ENCODE data around the gene ATG14.
"Not testable (repeated sequence)": the region's sequence is repeated elsewhere in the genome, so short reads cannot be mapped to it uniquely, and the experiment has no call there.

ATG14 gene

DNA sequence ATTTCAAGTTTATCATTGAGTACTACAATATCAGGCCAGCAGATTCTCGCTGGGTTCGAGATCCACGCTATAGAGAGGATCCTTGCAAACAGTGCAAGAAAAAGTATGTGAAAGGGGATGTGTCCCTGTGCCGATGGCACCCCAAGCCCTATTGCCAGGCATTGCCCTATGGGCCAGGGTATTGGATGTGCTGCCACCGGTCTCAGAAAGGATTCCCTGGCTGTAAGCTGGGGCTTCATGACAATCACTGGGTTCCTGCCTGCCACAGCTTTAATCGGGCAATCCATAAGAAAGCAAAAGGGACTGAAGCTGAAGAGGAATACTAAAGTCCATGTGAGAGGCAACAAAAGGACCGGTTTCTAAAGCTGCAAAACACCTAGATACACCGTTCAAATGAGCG, 59.4 kb downstream of the ATG14 start:
- no peak for DNase-seq (ENCODE audit: low read depth in 2 of 2, low spot score in 1 of 2)

DNA sequence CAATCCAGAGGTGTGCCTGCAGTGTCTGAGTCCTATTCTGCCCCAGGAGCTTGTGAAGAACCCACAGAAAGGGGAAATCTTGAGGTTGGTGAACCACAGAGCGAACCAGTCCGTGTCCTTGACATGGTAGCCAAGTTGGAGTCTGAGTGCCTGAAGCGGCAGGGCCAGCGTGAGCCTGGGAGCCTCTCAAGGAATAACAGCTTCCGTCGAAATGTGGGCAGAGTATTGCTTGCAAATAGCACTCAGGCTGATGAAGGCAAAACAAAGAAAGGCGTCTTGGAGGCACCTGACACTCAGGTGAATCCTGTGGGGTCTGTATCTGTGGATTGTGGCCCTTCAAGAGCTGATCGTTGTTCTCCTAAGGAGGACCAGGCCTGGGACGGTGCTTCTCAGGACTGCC, 60.5 kb downstream of the ATG14 start:
- no peak for DNase-seq (ENCODE audit: low read depth in 2 of 2, low spot score in 1 of 2)

DNA sequence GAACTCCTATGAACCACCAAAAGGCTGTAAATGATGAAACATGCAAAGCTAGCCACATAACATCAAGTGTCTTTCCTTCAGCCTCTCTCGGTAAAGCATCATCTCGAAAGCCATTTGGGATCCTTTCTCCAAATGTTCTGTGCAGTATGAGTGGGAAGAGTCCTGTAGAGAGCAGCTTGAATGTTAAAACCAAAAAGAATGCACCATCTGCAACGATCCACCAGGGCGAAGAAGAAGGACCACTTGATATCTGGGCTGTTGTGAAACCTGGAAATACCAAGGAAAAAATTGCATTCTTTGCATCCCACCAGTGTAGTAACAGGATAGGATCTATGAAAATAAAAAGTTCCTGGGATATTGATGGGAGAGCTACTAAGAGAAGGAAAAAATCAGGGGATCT, 61.2 kb downstream of the ATG14 start:
- no peak for DNase-seq (ENCODE audit: low read depth in 2 of 2, low spot score in 1 of 2)

DNA sequence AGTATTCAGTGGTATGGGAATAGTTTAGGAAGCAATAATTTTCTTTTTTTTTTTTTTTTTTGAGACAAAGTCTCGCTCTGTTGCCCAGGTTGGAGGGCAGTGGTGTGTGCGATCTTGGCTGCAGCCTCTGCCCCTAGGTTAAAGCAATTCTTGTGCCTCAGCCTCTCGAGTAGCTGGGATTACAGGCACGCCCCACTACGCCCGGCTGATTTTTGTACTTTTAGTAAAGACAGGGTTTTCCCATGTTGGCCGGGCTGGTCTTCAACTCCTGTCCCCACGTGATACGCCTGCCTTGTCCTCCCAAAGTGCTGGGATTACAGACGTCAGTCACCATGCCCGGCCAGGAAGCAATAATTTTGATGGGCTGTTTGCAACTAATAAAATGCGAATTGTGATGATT, 62.1 kb downstream of the ATG14 start:
- DNase-seq (ENCODE audit: low read depth in 2 of 2, low spot score in 1 of 2): no peak

DNA sequence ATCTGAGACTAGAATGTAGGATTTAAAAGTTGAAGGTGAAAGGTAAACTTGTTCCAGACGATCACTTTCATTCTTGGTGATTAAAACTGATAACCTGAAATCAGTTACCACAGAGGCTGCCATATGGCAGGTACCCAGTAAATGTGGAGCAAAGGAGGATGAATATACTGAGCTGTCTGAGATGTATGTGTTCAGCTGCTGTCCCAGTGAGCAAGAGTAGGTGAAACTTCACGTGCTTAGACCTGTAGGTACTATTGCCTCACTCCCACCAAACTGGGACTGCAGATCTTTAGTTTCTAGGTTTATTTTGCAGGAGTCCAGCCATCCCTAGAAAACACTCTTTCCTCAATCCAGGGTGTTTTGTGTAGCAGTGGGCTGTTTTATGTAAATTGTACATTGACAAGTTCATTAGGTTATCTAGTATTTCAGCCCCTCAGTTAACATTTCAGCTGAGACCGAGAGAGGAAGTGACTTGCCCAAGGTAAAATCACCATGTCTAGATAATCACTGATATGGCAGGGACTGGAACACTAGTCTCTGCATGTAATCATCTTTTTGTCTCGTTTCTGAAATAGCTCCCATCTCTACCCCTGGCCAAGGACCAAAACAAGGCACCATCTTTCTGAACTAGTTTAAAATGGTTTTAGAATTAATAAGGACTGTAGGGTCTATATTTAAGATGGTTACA, 62.7 kb downstream of the ATG14 start:
- no peak for DNase-seq (ENCODE audit: low read depth in 2 of 2, low spot score in 1 of 2)

DNA sequence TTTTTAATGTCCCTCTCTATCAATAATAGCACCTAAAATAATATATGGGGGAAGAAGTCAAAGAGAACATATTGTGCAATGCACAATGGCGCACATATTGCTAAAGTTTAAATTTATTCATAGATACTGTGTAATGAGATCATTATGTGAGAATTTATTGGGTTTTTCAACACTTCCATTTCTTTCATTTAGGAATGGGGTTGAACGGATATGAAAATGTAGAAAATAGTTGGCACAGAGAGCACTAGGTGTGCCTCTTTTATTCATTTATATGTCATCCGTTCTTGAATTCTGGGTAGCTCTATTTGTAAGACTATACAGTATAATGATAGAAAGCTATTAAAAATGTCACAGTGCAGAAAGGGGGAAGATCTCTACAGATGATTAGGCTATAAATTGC, 63.9 kb downstream of the ATG14 start:
- DNase-seq (ENCODE audit: low read depth in 2 of 2, low spot score in 1 of 2): no peak

DNA sequence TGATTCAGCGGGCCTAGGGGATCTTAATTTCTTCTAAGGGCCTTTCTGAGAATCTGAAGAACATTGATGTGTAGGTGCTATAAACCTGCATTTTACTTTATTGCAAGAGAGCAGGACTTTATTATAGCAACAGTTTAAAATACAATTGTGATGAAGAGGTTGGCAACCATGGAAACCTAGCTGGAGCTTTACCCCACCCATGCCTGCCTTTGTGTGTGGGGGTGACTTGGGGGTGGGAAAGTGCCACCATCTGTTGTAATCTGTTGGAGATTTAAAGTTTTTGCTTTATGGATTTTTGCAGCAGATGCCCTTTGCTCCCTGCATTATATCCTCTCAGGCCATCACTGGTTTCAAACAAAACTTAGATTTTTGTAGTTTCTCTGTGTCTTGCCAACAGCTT, 64.6 kb downstream of the ATG14 start:
- DNase-seq (ENCODE audit: low read depth in 2 of 2, low spot score in 1 of 2): no peak

DNA sequence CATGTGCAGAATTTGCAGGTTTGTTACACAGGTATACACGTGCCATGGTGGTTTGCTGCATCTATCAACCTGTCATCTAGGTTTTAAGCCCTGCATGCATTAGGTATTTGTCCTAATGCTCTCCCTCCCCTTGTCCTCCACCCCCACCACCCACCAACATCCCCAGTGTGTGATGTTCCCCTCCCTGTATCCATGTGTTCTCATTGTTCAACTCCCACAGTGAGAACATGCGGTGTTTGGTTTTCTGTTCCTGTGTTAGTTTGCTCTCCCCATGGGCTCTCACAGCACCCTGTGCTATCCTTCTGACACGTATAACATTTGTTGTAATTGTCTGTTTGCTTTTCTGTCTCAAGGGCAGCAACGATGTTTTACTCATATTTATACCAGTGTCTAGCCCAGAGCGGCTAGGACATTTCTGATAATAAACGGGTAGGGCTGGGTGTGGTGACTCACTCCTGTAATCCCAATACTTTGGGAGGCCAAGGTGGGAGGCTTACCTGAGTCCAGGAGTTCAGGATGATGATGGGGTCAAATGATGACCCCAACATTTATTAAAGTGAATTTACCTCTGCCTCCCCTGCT, 67.0 kb downstream of the ATG14 start:
- DNase-seq (ENCODE audit: low read depth in 2 of 2, low spot score in 1 of 2): not testable (repeated sequence)

DNA sequence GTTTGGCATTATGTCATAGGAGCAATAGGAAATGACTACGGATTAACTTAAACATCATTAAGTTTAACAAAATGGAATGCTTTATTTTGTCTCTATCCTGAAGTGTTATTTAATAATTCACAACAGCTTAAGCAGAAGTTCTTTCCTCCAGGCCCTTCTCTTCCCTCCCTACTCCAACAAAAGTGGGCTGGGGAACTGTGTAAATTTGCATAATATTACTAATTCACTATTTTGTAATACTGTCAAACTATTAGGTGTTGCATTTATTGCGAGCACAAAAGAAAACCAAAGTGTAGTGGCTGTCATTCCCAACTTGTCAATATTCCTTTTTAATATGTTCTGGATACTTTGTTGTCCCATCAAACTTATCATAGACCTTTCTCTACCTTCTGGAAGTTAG, 69.8 kb downstream of the ATG14 start:
- no peak for DNase-seq (ENCODE audit: low read depth in 2 of 2, low spot score in 1 of 2)

DNA sequence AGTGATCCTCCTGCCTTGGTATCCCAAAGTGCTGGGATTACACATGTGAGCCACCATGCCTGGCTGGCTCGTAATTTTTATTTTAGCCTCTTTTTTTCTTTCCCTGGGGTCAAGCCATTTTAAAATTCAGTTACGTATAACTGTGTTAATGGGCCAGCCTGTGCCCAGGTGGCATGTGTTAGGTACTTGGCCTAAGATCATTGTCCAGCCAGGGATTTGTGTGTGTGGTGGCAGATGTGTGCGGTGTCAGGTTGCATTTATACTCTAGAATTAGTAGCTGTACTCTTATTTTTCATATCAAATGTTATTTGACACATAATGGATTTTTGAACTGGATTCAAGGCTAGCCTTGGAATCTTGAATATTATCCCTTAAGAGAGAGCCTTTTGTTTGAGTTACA, 71.1 kb downstream of the ATG14 start:
- no peak for DNase-seq (ENCODE audit: low read depth in 2 of 2, low spot score in 1 of 2)

DNA sequence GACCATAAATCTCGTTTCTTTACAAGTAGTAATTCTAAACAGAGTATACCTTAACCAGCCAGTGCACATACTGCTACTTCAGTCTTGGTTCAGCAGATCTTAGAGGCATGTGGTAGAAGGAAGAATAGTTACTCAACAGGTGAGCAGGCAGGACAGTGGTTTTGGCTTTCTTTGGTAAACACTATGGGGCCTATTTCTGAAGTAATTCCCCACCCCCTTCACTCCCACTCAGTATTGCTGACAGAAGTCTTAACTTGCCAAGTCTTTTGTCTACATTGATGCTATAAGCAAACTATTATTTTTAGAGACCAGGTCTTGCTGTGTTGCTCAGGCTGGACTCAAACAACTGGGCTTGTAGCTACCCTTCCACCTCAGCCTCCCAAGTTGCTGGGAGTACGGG, 71.9 kb downstream of the ATG14 start:
- DNase-seq (ENCODE audit: low read depth in 2 of 2, low spot score in 1 of 2): no peak

DNA sequence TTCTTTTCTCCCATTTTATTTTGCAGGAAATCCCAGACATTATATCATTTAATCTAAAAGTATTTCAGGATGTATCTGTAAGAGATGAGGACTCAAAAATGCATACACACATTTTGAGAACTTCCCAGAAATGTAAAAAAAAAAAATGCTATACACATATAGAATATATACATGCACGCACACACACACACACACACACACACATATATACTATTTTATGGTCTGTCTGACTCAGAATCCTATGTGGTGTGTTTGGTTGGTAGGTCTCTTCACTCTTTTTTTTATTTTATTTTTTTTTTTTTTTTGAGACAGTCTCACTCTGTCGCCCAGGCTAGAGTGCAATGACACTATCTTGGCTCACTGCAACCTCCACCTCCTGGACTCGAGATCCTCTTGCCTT, 74.9 kb downstream of the ATG14 start:
- DNase-seq (ENCODE audit: low read depth in 2 of 2, low spot score in 1 of 2): no peak

DNA sequence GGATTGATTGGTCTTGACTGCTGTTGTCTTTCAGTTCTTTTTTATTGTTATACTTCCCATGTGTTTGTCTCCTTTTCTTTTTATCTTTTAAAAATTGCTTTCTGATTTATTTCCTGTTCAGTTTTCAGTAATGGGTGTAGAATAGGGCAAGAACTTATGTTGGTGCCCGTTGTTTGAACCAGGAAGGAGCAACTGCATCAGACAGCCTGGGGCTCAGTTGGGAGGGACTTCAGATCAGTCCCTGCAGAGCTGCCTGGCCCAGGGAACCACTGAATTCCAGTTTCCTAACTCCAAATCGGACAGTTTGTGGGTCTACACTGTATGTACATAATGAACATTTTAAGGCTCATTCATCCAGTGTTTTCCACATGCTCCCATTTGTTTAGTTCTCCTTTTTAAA, 75.5 kb downstream of the ATG14 start:
- no peak for DNase-seq (ENCODE audit: low read depth in 2 of 2, low spot score in 1 of 2)

DNA sequence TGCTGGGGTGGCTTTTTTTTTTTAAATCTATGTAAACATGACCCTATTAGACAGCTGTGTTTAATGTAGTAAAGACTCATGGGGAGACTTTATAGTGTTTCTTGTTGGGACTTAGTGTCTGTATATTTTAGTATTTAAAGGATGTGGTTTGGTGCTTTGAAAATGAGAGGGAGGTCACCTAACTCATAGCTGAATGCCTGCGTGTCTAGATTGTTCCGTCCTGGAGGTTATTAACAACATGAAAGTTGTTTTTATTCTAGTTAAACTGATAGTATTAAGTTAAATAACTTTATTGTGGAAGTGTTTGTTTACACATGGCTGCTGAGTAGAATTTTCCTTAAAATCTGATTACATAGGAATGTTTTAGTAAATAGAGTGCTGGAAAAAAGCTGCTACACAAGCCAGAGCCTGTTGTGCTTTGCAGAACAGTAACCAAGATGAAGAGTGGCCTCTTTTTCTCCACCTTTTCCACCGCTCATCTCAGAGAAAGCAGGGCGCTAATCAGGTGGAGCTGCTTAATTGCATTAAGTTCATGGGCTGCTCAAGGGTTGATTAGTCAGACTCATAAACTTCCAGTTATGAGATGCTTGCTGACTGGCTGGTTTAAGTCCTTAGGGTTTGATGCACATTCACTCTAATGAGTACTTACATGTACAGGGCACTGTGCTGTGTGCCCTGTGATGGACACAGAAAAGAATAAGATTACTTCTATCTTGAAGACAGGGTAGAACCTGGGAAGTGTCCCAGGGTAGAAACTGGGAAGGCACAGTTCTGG, 77.7 kb downstream of the ATG14 start:
- DNase-seq (ENCODE audit: low read depth in 2 of 2, low spot score in 1 of 2): no peak

DNA sequence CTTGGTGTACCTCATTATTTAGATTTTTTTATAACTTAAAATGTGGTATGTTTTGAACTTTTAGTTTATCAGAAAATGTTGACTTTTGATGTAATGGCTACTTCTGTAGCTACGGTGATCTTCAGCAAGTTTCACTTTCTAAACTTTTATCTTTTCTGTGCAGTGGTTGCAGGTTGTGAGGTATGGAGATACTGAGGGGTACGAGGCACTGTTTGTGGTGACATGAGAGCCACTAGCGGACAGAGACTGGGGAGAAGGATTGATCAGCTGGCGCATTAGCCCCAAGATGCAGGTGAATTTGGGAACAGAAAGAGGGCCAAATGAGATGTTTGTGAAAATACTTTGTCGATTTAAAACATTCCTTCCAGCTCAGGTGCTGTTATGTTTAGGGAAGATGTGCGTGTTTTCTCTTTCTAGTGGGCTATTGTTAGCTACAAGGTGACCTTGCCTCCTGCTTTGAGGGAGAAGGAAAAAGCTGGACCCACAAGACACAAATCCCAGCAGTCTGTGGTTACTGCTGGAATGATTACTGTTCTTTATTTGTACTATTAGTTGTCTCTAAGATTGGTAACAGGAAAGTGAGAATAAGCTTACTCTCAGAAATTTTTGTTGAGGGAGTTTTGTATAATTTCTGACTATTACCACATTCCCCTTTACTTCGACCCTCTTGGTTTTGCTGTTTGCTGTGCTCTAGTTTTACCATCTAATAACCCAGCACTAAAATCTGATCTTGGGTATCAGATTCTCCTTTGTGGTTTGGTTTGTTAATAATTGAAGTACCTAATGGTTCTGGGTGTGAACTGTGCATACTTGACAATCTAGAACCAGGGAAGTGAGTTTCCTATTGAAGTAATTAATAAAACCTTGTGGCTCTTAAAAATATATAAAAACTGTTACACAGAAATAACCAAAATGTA, 78.7 kb downstream of the ATG14 start:
- DNase-seq (ENCODE audit: low read depth in 2 of 2, low spot score in 1 of 2): no peak

DNA sequence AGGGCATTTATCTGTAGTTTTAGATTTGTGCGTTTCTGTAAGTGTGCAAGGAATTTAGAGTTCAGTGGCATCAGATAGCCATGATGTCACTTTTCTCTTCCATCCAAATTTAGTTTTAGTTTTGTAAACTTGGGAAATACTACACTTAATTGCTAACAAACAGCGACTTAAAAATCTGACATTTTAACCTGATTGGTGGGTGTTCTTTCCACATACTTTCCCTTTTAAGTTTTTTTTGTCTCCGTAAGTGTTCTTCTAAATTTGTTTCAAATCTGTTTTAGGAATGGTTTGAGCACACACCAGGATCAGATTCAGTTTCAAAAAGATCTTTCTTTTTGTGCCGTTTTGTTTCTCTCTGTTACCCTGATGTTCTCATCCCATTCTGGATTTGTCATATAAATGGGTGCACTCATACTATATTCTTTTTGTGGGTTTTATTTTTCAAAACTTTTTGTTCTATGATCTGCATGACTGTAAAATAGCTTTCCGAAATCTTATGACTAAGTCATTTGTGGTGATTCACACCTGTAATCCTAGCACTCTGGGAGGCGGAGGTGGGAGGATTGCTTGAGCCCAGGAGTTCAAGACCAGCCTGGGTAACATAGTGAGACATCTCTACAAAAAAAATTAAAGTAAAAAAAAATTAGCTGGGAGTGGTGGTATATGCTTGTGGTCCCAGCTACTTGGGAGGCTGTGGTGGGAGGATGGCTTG, 81.5 kb downstream of the ATG14 start:
- DNase-seq (ENCODE audit: low read depth in 2 of 2, low spot score in 1 of 2): no peak

DNA sequence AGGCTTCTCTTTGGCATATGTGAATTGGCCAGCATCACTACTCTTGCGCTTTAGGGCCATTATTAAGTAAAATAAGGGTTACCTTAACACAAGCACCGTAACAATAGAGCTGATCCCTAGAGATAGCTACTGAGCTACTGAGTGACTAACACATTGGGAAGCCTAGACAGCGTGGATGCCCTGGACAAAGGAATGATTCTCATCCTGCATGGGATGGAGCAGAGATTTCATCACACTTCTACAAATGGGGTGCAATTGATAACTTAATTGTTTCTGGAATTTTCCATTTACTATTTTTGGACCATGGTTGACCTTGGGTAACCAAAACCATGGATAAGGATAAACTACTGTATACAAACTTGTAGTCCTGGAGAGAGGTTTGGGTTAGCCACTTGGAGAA, 83.3 kb downstream of the ATG14 start:
- no peak for DNase-seq (ENCODE audit: low read depth in 2 of 2, low spot score in 1 of 2)

DNA sequence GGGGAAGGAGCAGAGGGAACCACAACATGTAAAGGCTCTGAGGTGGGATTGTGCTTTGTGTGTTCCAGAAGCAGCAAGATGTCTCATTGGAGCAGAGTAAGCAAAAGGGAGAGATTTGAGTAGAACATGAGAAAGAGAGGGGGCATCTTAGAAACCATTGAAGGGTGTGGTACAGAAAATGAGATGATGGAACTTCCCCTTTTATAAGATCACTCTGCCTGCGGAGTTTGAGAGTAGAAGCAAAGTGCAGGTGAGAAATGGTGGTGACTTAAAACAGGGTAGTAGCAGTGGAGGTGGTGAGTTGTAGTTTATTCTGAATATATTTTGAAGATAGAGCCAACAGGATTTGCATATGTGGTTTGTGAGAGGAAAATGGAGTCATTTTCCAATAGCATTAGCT, 84.5 kb downstream of the ATG14 start:
- no peak for DNase-seq (ENCODE audit: low read depth in 2 of 2, low spot score in 1 of 2)

DNA sequence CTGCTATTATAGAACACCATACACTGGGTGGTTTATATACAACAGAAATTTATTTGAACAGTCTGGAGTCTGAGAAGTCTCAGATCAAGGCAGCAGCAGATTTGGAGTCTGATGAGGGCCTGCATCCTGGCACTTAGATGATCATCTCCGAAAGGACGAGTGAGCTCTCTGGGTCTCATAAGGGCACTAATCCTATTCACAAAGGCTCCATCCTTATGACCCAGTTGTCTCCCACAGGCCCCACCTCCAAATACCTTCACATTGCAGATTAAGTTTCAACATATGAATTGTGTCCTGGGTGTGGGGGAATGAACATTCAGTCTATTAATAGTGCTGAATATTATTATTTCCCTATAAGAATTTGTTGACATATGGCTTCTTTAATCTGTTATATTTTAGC, 86.8 kb downstream of the ATG14 start:
- no peak for DNase-seq (ENCODE audit: low read depth in 2 of 2, low spot score in 1 of 2)

DNA sequence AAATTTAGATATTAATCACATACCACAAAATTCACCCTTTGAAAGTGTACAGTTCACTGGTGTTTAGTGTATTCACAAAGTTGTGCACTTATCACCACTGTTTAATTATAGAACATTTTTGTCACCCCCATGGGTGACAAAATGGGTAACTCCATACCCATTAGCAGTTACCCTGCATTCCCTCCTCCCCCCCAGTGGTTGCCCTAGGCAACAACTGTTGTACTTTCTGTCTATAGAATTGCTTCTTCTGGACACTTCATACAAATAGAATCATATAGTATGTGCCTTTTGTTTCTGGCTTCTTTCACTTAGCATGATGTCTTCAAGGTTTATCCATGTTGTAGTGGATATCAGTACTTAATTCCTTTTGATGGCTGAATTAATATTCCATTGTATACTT, 87.7 kb downstream of the ATG14 start:
- DNase-seq (ENCODE audit: low read depth in 2 of 2, low spot score in 1 of 2): no peak

DNA sequence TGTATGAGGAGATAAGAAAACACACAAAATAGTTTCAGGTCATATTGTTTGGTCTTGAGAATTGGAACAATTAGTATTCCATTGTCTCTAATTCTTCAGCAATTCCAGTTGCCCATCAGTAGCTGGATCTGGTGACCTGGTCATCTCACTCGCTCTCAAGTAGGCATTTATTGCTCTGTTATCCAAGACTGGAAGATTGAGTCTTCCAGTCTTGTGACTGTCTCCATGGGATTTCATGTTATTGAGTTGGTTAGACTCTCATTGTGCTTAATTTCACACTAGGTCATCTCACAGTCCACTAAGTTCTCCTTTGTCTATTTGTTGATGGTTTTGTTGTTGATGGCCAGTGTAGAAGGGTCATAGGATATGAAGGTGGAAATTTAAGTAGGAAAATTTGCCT, 92.9 kb downstream of the ATG14 start:
- no peak for DNase-seq (ENCODE audit: low read depth in 2 of 2, low spot score in 1 of 2)

Data from stimulated activated CD8-positive, alpha-beta memory T cell treated with anti-CD3 and anti-CD28 coated beads, Interleukin-4, amount 100 ng/mL, for 4 hours (primary cell).